ENCODE measurements around the gene ASTN2. TPM values are rescaled to one million over a fixed set of nuclear protein-coding genes. Genes with fewer than 3 reads are reported as not detected.

The ASTN2 gene
- total RNA-seq, 1 donor from 2014 or later, result 2.7 TPM

GRCh38 chr9:116812231-116813030 lies 602.4 kb downstream of the ASTN2 start:
- H3K27me3 Mint-ChIP-seq (ENCODE audit: low read depth), result no peaks in the 10 kb centered on the region
- no peak overlapping the region for H3K27ac Mint-ChIP-seq
- H3K36me3 Mint-ChIP-seq (ENCODE audit: low read depth), result no peaks in the 10 kb centered on the region
- no peaks in the 10 kb centered on the region for H3K4me1 Mint-ChIP-seq (ENCODE audit: low read depth)
- intact Hi-C loops (cut with micrococcal nuclease), result no loop called here
- DNase-seq (ENCODE audit: low spot score), result no peak
- H3K9me3 Mint-ChIP-seq, result no peaks in the 10 kb centered on the region
- no peak overlapping the region for H3K4me3 Mint-ChIP-seq (ENCODE audit: low read depth)

- Mint-ChIP-seq H3K4me3 (ENCODE audit: low read depth) (no peak overlapping the region), H3K9me3 (no peaks in the 10 kb centered on the region), H3K27me3 (ENCODE audit: low read depth) (no peaks in the 10 kb centered on the region), H3K4me1 (ENCODE audit: low read depth) (no peaks in the 10 kb centered on the region), H3K27ac (no peak overlapping the region), H3K36me3 (ENCODE audit: low read depth) (no peaks in the 10 kb centered on the region)
- intact Hi-C loops (cut with micrococcal nuclease), result no loop called here
- DNase-seq (ENCODE audit: low spot score), result no peak
Measured at GRCh38 chr9:116809656-116810055, 605.2 kb downstream of the ASTN2 start.

GRCh38 chr9:116806075-116806474 lies 608.8 kb downstream of the ASTN2 start:
- no peak for DNase-seq (ENCODE audit: low spot score)
- intact Hi-C loops (cut with micrococcal nuclease), result no loop called here
- H3K9me3 Mint-ChIP-seq, result no peaks in the 10 kb centered on the region
- H3K4me3 Mint-ChIP-seq (ENCODE audit: low read depth), result no peak overlapping the region
- no peaks in the 10 kb centered on the region for H3K36me3 Mint-ChIP-seq (ENCODE audit: low read depth)
- no peaks in the 10 kb centered on the region for H3K4me1 Mint-ChIP-seq (ENCODE audit: low read depth)
- no peak overlapping the region for H3K27ac Mint-ChIP-seq
- H3K27me3 Mint-ChIP-seq (ENCODE audit: low read depth), result no peaks in the 10 kb centered on the region

GRCh38 chr9:116800885-116801284 lies 614.0 kb downstream of the ASTN2 start:
- Mint-ChIP-seq H3K4me1 (ENCODE audit: low read depth) (no peaks in the 10 kb centered on the region), H3K27ac (no peak overlapping the region), H3K4me3 (ENCODE audit: low read depth) (no peak overlapping the region), H3K27me3 (ENCODE audit: low read depth) (no peaks in the 10 kb centered on the region), H3K36me3 (ENCODE audit: low read depth) (no peaks in the 10 kb centered on the region), H3K9me3 (no peaks in the 10 kb centered on the region)
- no peak for DNase-seq (ENCODE audit: low spot score)
- intact Hi-C loops (cut with micrococcal nuclease), result no loop called here

- no peak overlapping the region for H3K4me3 Mint-ChIP-seq (ENCODE audit: low read depth)
- no peaks in the 10 kb centered on the region for H3K36me3 Mint-ChIP-seq (ENCODE audit: low read depth)
- H3K4me1 Mint-ChIP-seq (ENCODE audit: low read depth), result no peaks in the 10 kb centered on the region
- DNase-seq (ENCODE audit: low spot score), result no peak
- intact Hi-C loops (cut with micrococcal nuclease), result no loop called here
- no peaks in the 10 kb centered on the region for H3K27me3 Mint-ChIP-seq (ENCODE audit: low read depth)
- H3K9me3 Mint-ChIP-seq, result no peaks in the 10 kb centered on the region
- no peak overlapping the region for H3K27ac Mint-ChIP-seq
Measured at GRCh38 chr9:116800074-116800473, 614.8 kb downstream of the ASTN2 start.

- no peak overlapping the region for H3K4me3 Mint-ChIP-seq (ENCODE audit: low read depth)
- DNase-seq (ENCODE audit: low spot score), result no peak
Measured at GRCh38 chr9:116798521-116798920, 616.3 kb downstream of the ASTN2 start.

GRCh38 chr9:116797276-116797675 lies 617.6 kb downstream of the ASTN2 start:
- H3K27ac Mint-ChIP-seq, result no peak overlapping the region
- H3K4me3 Mint-ChIP-seq (ENCODE audit: low read depth), result no peak overlapping the region
- H3K36me3 Mint-ChIP-seq (ENCODE audit: low read depth), result no peaks in the 10 kb centered on the region
- no peaks in the 10 kb centered on the region for H3K27me3 Mint-ChIP-seq (ENCODE audit: low read depth)
- intact Hi-C loops (cut with micrococcal nuclease), result no loop called here
- no peaks in the 10 kb centered on the region for H3K9me3 Mint-ChIP-seq
- H3K4me1 Mint-ChIP-seq (ENCODE audit: low read depth), result no peaks in the 10 kb centered on the region
- no peak for DNase-seq (ENCODE audit: low spot score)

More at GRCh38 chr9:116798521-116798920, 616.3 kb downstream of the ASTN2 start:
- Mint-ChIP-seq H3K36me3 (ENCODE audit: low read depth) (no peaks in the 10 kb centered on the region), H3K4me1 (ENCODE audit: low read depth) (no peaks in the 10 kb centered on the region), H3K27ac (no peak overlapping the region), H3K9me3 (no peaks in the 10 kb centered on the region), H3K27me3 (ENCODE audit: low read depth) (no peaks in the 10 kb centered on the region)
- intact Hi-C loops (cut with micrococcal nuclease), result no loop called here

GRCh38 chr9:116796669-116797068 lies 618.2 kb downstream of the ASTN2 start:
- Mint-ChIP-seq H3K27ac (no peak overlapping the region), H3K9me3 (no peaks in the 10 kb centered on the region), H3K27me3 (ENCODE audit: low read depth) (no peaks in the 10 kb centered on the region), H3K4me1 (ENCODE audit: low read depth) (no peaks in the 10 kb centered on the region), H3K4me3 (ENCODE audit: low read depth) (no peak overlapping the region), H3K36me3 (ENCODE audit: low read depth) (no peaks in the 10 kb centered on the region)
- DNase-seq (ENCODE audit: low spot score), result no peak
- intact Hi-C loops (cut with micrococcal nuclease), result no loop called here

GRCh38 chr9:116795821-116796220 lies 619.0 kb downstream of the ASTN2 start:
- Mint-ChIP-seq H3K36me3 (ENCODE audit: low read depth) (no peaks in the 10 kb centered on the region), H3K27ac (no peak overlapping the region), H3K4me3 (ENCODE audit: low read depth) (no peak overlapping the region), H3K4me1 (ENCODE audit: low read depth) (no peaks in the 10 kb centered on the region), H3K9me3 (no peaks in the 10 kb centered on the region), H3K27me3 (ENCODE audit: low read depth) (no peaks in the 10 kb centered on the region)
- DNase-seq (ENCODE audit: low spot score), result no peak
- intact Hi-C loops (cut with micrococcal nuclease), result no loop called here

GRCh38 chr9:116792271-116792670 lies 622.6 kb downstream of the ASTN2 start:
- DNase-seq (ENCODE audit: low spot score), result no peak
- Mint-ChIP-seq H3K27ac (no peak overlapping the region), H3K27me3 (ENCODE audit: low read depth) (no peaks in the 10 kb centered on the region), H3K9me3 (no peaks in the 10 kb centered on the region), H3K36me3 (ENCODE audit: low read depth) (no peaks in the 10 kb centered on the region), H3K4me1 (ENCODE audit: low read depth) (no peaks in the 10 kb centered on the region), H3K4me3 (ENCODE audit: low read depth) (no peak overlapping the region)
- intact Hi-C loops (cut with micrococcal nuclease), result no loop called here

- no peaks in the 10 kb centered on the region for H3K27me3 Mint-ChIP-seq (ENCODE audit: low read depth)
- DNase-seq (ENCODE audit: low spot score), result no peak
- H3K36me3 Mint-ChIP-seq (ENCODE audit: low read depth), result no peaks in the 10 kb centered on the region
- H3K4me3 Mint-ChIP-seq (ENCODE audit: low read depth), result no peak overlapping the region
- H3K9me3 Mint-ChIP-seq, result no peaks in the 10 kb centered on the region
- H3K4me1 Mint-ChIP-seq (ENCODE audit: low read depth), result no peaks in the 10 kb centered on the region
- intact Hi-C loops (cut with micrococcal nuclease), result no loop called here
- H3K27ac Mint-ChIP-seq, result no peak overlapping the region
Measured at GRCh38 chr9:116791326-116791725, 623.5 kb downstream of the ASTN2 start.

- intact Hi-C loops (cut with micrococcal nuclease), result no loop called here
- Mint-ChIP-seq H3K4me1 (ENCODE audit: low read depth) (no peaks in the 10 kb centered on the region), H3K9me3 (no peaks in the 10 kb centered on the region), H3K27me3 (ENCODE audit: low read depth) (no peaks in the 10 kb centered on the region), H3K36me3 (ENCODE audit: low read depth) (no peaks in the 10 kb centered on the region), H3K4me3 (ENCODE audit: low read depth) (no peak overlapping the region), H3K27ac (no peak overlapping the region)
- DNase-seq (ENCODE audit: low spot score), result no peak
Measured at GRCh38 chr9:116789081-116789480, 625.8 kb downstream of the ASTN2 start.

- Mint-ChIP-seq H3K27me3 (ENCODE audit: low read depth) (no peaks in the 10 kb centered on the region), H3K4me3 (ENCODE audit: low read depth) (no peak overlapping the region), H3K27ac (no peak overlapping the region), H3K36me3 (ENCODE audit: low read depth) (no peaks in the 10 kb centered on the region), H3K9me3 (no peaks in the 10 kb centered on the region), H3K4me1 (ENCODE audit: low read depth) (no peaks in the 10 kb centered on the region)
- DNase-seq (ENCODE audit: low spot score), result no peak
- intact Hi-C loops (cut with micrococcal nuclease), result no loop called here
Measured at GRCh38 chr9:116786737-116787136, 628.1 kb downstream of the ASTN2 start.

GRCh38 chr9:116777116-116777515 lies 637.7 kb downstream of the ASTN2 start:
- Mint-ChIP-seq H3K36me3 (ENCODE audit: low read depth) (no peaks in the 10 kb centered on the region), H3K27ac (no peak overlapping the region), H3K4me1 (ENCODE audit: low read depth) (no peaks in the 10 kb centered on the region), H3K9me3 (no peaks in the 10 kb centered on the region), H3K27me3 (ENCODE audit: low read depth) (no peaks in the 10 kb centered on the region), H3K4me3 (ENCODE audit: low read depth) (no peak overlapping the region)
- DNase-seq (ENCODE audit: low spot score), result no peak
- intact Hi-C loops (cut with micrococcal nuclease), result no loop called here

Data from activated T-helper 2 cell treated with anti-CD3 and anti-CD28 coated beads, Interferon-gamma antibody, Interleukin-2, Interleukin-4, amounts not matched to agents 10 μg/mL and 5 μg/mL and 100 μg/mL, durations not matched to agents 14 hours and 24 hours and 36 hours (primary cell).